Body of pancreas (tissue), 4 donors: ENCODE results near the gene DACH2.

Source experiments
- CTCF ChIP-seq, 7 experiments: fragments of 450-650 bp in 4 of 7; fragments of 200-600 bp in 3 of 7; sonication (generic) in 3 of 7; IDR thresholded peaks; one replicate each; pipeline ENCODE4 v1.5.1; 2016 to 2019; ENCODE audit warnings: antibody characterized with exemption in 7 of 7
- POLR2A ChIP-seq, 3 donors: fragments of 450-650 bp; IDR thresholded peaks; one replicate each; pipeline ENCODE4 v1.6.1; 2016; ENCODE audit warnings: antibody characterized with exemption in 3 of 3, mild to moderate bottlenecking in 2 of 3

- TF ChIP-seq CTCF (IDR thresholded peaks at IDR 0.05) (no peak), POLR2A (IDR thresholded peaks at IDR 0.05) (no peak)
Measured at GRCh38 chrX:86263526-86263925, 115.3 kb downstream of the DACH2 start.
